Panc1 (cell line): ENCODE data around the gene MTHFR. TPM values are rescaled to one million over a fixed set of nuclear protein-coding genes. Genes with fewer than 3 reads are reported as not detected.

Experiments used
- total RNA-seq: library from RNA; stranded (reverse); gene quantifications from one replicate; pipeline ENCODE4 v1.2.1, GENCODE V29; 2021; ENCODE audit not compliant: unreplicated experiment

The MTHFR gene
- total RNA-seq, 1 experiment from 2014 or later: 37.4 TPM

Other genes with a start within 250 kb of the MTHFR start
- gene FBXO2, start 151.5 kb downstream of the MTHFR start, total RNA-seq: 131 TPM
- 70.8 TPM for gene FBXO44, start 151.1 kb downstream of the MTHFR start, total RNA-seq
- gene FBXO6, start 141.8 kb downstream of the MTHFR start, total RNA-seq: 37.5 TPM
- gene MAD2L2, start 124.8 kb downstream of the MTHFR start, total RNA-seq: 84.8 TPM
- 0.13 TPM for gene DRAXIN, start 114.3 kb downstream of the MTHFR start, total RNA-seq
- 57.0 TPM for gene AGTRAP, start 69.8 kb downstream of the MTHFR start, total RNA-seq
- gene C1orf167, start 43.8 kb downstream of the MTHFR start, total RNA-seq: not detected
- 23.6 TPM for gene CLCN6, start 227 bp upstream of the MTHFR start, total RNA-seq
- gene NPPA, start 41.8 kb upstream of the MTHFR start, total RNA-seq: not detected
- not detected for gene NPPB, start 53.0 kb upstream of the MTHFR start, total RNA-seq
- gene KIAA2013, start 120.5 kb upstream of the MTHFR start, total RNA-seq: 72.4 TPM
- gene PLOD1, start 128.8 kb upstream of the MTHFR start, total RNA-seq: 156 TPM
- gene MFN2, start 174.5 kb upstream of the MTHFR start, total RNA-seq: 104 TPM
- gene MIIP, start 213.5 kb upstream of the MTHFR start, total RNA-seq: 56.3 TPM